ENCODE data around the gene CCDC13.
"Not testable (repeated sequence)": the region's sequence is repeated elsewhere in the genome, so short reads cannot be mapped to it uniquely, and the experiment has no call there.

CCDC13 gene

GRCh38 chr3:42814246-42814645, 41.2 kb upstream of the CCDC13 start:
- no peak overlapping the region for H3K27ac ChIP-seq
- TF ChIP-seq CTCF (IDR thresholded peaks at IDR 0.05) = no peak

GRCh38 chr3:42811118-42811883, 38.2 kb upstream of the CCDC13 start:
- not testable (repeated sequence) for H3K27ac ChIP-seq; DNase-seq (ENCODE audit: low spot score)

More at GRCh38 chr3:42814246-42814645, 41.2 kb upstream of the CCDC13 start:
- H3K4me3 ChIP-seq = no peak overlapping the region
- DNase-seq (ENCODE audit: low spot score) = no peak

GRCh38 chr3:42810706-42811105, 37.7 kb upstream of the CCDC13 start:
- H3K4me3 ChIP-seq; H3K27ac ChIP-seq; DNase-seq (ENCODE audit: low spot score): not testable (repeated sequence)

More at GRCh38 chr3:42811118-42811883, 38.2 kb upstream of the CCDC13 start:
- not testable (repeated sequence) for H3K4me3 ChIP-seq

GRCh38 chr3:42809202-42809601, 36.1 kb upstream of the CCDC13 start, which contains the start of gene ACKR2:
ACKR2 (plus strand) TSS chr3:42809445; CDS start chr3:42864503, 55,058 bp downstream.
- Histone ChIP-seq H3K27ac (no peak within 1 kb of the TSS), H3K4me3 (no peak within 1 kb of the TSS)
- TF ChIP-seq CTCF (IDR thresholded peaks at IDR 0.05) = no peak
- DNase-seq (ENCODE audit: low spot score) = no peak

- no peak for TF ChIP-seq CTCF (IDR thresholded peaks at IDR 0.05)
- DNase-seq (ENCODE audit: low spot score) = no peak
- no peak overlapping the region for H3K4me3 ChIP-seq
- no peak overlapping the region for H3K27ac ChIP-seq
Observed at GRCh38 chr3:42807929-42808328, 34.9 kb upstream of the CCDC13 start.

GRCh38 chr3:42805141-42805821, 32.2 kb upstream of the CCDC13 start:
- Histone ChIP-seq H3K27ac (peak overlapping the region in 1 of 2 donors; percentile 98), H3K4me3 (peak overlapping the region; percentile 93)
- no peak for TF ChIP-seq CTCF (IDR thresholded peaks at IDR 0.05)
- peak; percentile 75 for DNase-seq (ENCODE audit: low spot score)

GRCh38 chr3:42804831-42805132, 31.7 kb upstream of the CCDC13 start:
- no peak for TF ChIP-seq CTCF (IDR thresholded peaks at IDR 0.05)
- peak overlapping the region; percentile 97 to 98 for H3K27ac ChIP-seq

More at GRCh38 chr3:42804831-42805132, 31.7 kb upstream of the CCDC13 start:
- DNase-seq (ENCODE audit: low spot score) = no peak
- H3K4me3 ChIP-seq = peak overlapping the region; percentile 93

All from coronary artery (tissue), 2 donors.